A673 (cell line): Measurements from ENCODE around the gene DMBT1. TPM values are rescaled to one million over a fixed set of nuclear protein-coding genes. Genes with fewer than 3 reads are reported as not detected.

Experiments
- BruUV-seq: library from RNA; stranded (reverse); fragments of 400-500 nt; replicated peaks from 2 replicates; lab custom pipeline; 2021; lab: Mats Ljungman, UMichigan
- CTCF ChIA-PET: fragments of 300-600 bp; sonication (Branson Sonifier 250); formaldehyde crosslinking; loops from one replicate; lab custom pipeline; 2022; ENCODE audit warnings: antibody characterized with exemption; lab: Charles Lee
- POLR2A ChIA-PET: fragments of 300-600 bp; sonication (Branson Sonifier 250); formaldehyde crosslinking; loops from one replicate; lab custom pipeline; 2022; ENCODE audit warnings: antibody characterized with exemption; ENCODE audit not compliant: low non-redundant PET; lab: Charles Lee
- DNase-seq: peaks from one replicate; pipeline ENCODE4 v3.0.0-alpha.2; 2015; ENCODE audit warnings: low spot score
- H3K27ac ChIP-seq: fragments of 200-600 bp; sonication (generic); 2 replicates; pipeline ENCODE4 v1.5.1; 2016; ENCODE audit warnings: mixed run types, low read depth, mild to moderate bottlenecking, mixed read lengths, antibody characterized with exemption, low read length; ENCODE audit not compliant: poor library complexity, severe bottlenecking
- H3K27me3 ChIP-seq: fragments of 200-600 bp; sonication (generic); replicated peaks from 2 replicates; pipeline ENCODE4 v1.6.1; 2017; ENCODE audit warnings: mixed run types, low read depth, mild to moderate bottlenecking, mixed read lengths, antibody characterized with exemption, low read length; ENCODE audit not compliant: insufficient read depth, poor library complexity
- H3K36me3 ChIP-seq: fragments of 200-600 bp; sonication (generic); 2 replicates; pipeline ENCODE4 v1.6.1; 2016; ENCODE audit warnings: mixed run types, mild to moderate bottlenecking, mixed read lengths, antibody characterized with exemption, low read length; ENCODE audit not compliant: insufficient read depth, poor library complexity, severe bottlenecking
- H3K4me1 ChIP-seq: fragments of 200-600 bp; sonication (generic); 2 replicates; pipeline ENCODE4 v1.6.1; 2017; ENCODE audit warnings: mixed run types, mild to moderate bottlenecking, mixed read lengths, antibody characterized with exemption, low read length; ENCODE audit not compliant: insufficient read depth, poor library complexity, severe bottlenecking
- H3K4me3 ChIP-seq: fragments of 200-600 bp; sonication (generic); 2 replicates; pipeline ENCODE4 v1.5.1; 2016; ENCODE audit warnings: low read depth, mixed run types, mild to moderate bottlenecking, mixed read lengths, low read length; ENCODE audit not compliant: poor library complexity, severe bottlenecking
- H3K9me3 ChIP-seq: fragments of 200-600 bp; sonication (generic); 2 replicates; pipeline ENCODE4 v1.6.1; 2016; ENCODE audit warnings: mixed run types, low read depth, mild to moderate bottlenecking, mixed read lengths, antibody characterized with exemption, low read length; ENCODE audit not compliant: poor library complexity, severe bottlenecking
- CTCF ChIP-seq: fragments of 300-800, 200-600 bp; sonication (generic); conservative IDR thresholded peaks from 2 replicates; pipeline ENCODE4 v1.5.1; 2017; ENCODE audit warnings: low read depth, mild to moderate bottlenecking, antibody characterized with exemption, low read length, moderate library complexity, mixed read lengths
- EZH2 ChIP-seq: fragments of 200-600 bp; sonication (generic); IDR thresholded peaks from 2 replicates; pipeline ENCODE4 v1.6.1; 2017; ENCODE audit warnings: borderline replicate concordance, low read depth, mild to moderate bottlenecking, mixed read lengths, antibody characterized with exemption, low read length; ENCODE audit not compliant: poor library complexity, severe bottlenecking
- intact Hi-C: fragments of 100-400 bp; cut with micrococcal nuclease; formaldehyde crosslinking; loops from one replicate; pipeline ENCODE4 v1.10.0; 2022; ENCODE audit not compliant: unreplicated experiment
- total RNA-seq: library from RNA; stranded (reverse); gene quantifications from 2 replicates; pipeline ENCODE4 v1.2.3, GENCODE V29; 2021

The DMBT1 gene
- total RNA-seq, 1 experiment from 2014 or later, result not detected

GRCh38 chr10:122561792-122562191 lies 1.2 kb downstream of the DMBT1 start:
- peaks cover 6% of the 10 kb centered on the region for H3K4me1 ChIP-seq
- H3K27ac ChIP-seq, result no peak overlapping the region
- ChIA-PET POLR2A (no interaction called here), CTCF (no interaction called here)
- peaks cover 60% of the 10 kb centered on the region for H3K27me3 ChIP-seq
- BruUV-seq, result no TSS peak
- no peaks in the 10 kb centered on the region for H3K9me3 ChIP-seq
- H3K36me3 ChIP-seq, result no peaks in the 10 kb centered on the region
- intact Hi-C loops, result no loop called here
- TF ChIP-seq CTCF (no peak), EZH2 (no peak)
- H3K4me3 ChIP-seq, result no peak overlapping the region
- no peak for DNase-seq

- POLR2A ChIA-PET, result no interaction called here
- Histone ChIP-seq H3K9me3 (no peaks in the 10 kb centered on the region), H3K4me3 (no peak overlapping the region), H3K27ac (no peak overlapping the region), H3K36me3 (no peaks in the 10 kb centered on the region), H3K27me3 (peaks cover 49% of the 10 kb centered on the region), H3K4me1 (peaks cover 6% of the 10 kb centered on the region)
- CTCF ChIA-PET, result interaction anchor here (0.8 to 1.5 kb wide), 9 partner anchors 10 to 297 kb away, joined by 3 to 20 read pairs (median 4); no protein-coding TSS in a partner anchor
- intact Hi-C loops, result loop anchor here (1.0 to 5.0 kb wide), 4 partner anchors 53 to 267 kb away; no protein-coding TSS in a partner anchor
- DNase-seq, result no peak
- BruUV-seq, result no TSS peak
- TF ChIP-seq CTCF (no peak), EZH2 (no peak)
These were observed 4.4 kb downstream of the DMBT1 start for GRCh38 chr10:122564980-122565379.

- Histone ChIP-seq H3K27ac (no peak overlapping the region), H3K4me3 (no peak overlapping the region), H3K9me3 (no peaks in the 10 kb centered on the region), H3K36me3 (no peaks in the 10 kb centered on the region), H3K4me1 (peaks cover 6% of the 10 kb centered on the region), H3K27me3 (peaks cover 41% of the 10 kb centered on the region)
- intact Hi-C loops, result loop anchor here (1.0 to 5.0 kb wide), 5 partner anchors 53 to 267 kb away; no protein-coding TSS in a partner anchor
- BruUV-seq, result no TSS peak
- TF ChIP-seq CTCF (peak; percentile 87), EZH2 (no peak)
- ChIA-PET CTCF (interaction anchor here (0.8 to 1.5 kb wide), 9 partner anchors 9 to 298 kb away, joined by 3 to 20 read pairs (median 4); no protein-coding TSS in a partner anchor), POLR2A (no interaction called here)
- DNase-seq, result peak; percentile 86
These were observed 5.2 kb downstream of the DMBT1 start for GRCh38 chr10:122565766-122566206.
